ENCODE data around the gene TENT4A.

- TF ChIP-seq CTCF (IDR thresholded peaks at IDR 0.05) (no peak), POLR2A (IDR thresholded peaks at IDR 0.05) (no peak)
Observed at GRCh38 chr5:6729386-6730310, 16.4 kb downstream of the TENT4A start.

Data from esophagus squamous epithelium (tissue), 4 donors.